Stimulated activated naive CD8-positive, alpha-beta T cell treated with anti-CD3 and anti-CD28 coated beads, Interleukin-15, Interleukin-2, amounts not matched to agents 100 ng/mL and 50 ng/mL, for 24 hours (primary cell): Measurements from ENCODE around the gene NRG3.

Experiments used
- H3K27ac Mint-ChIP-seq: one replicate; pipeline ENCODE4 v1.8.0; 2021; ENCODE audit warnings: mild to moderate bottlenecking, mixed read lengths
- H3K27me3 Mint-ChIP-seq: one replicate; pipeline ENCODE4 v1.8.0; 2021; ENCODE audit warnings: mixed read lengths
- H3K36me3 Mint-ChIP-seq: one replicate; pipeline ENCODE4 v1.8.0; 2021; ENCODE audit warnings: low read depth, mixed read lengths
- H3K4me1 Mint-ChIP-seq: one replicate; pipeline ENCODE4 v1.8.0; 2021; ENCODE audit warnings: low read depth, mixed read lengths
- H3K4me3 Mint-ChIP-seq: one replicate; pipeline ENCODE4 v1.8.0; 2021; ENCODE audit warnings: mild to moderate bottlenecking, mixed read lengths
- H3K9me3 Mint-ChIP-seq: one replicate; pipeline ENCODE4 v1.8.0; 2021; ENCODE audit warnings: mixed read lengths

Gene NRG3

DNA sequence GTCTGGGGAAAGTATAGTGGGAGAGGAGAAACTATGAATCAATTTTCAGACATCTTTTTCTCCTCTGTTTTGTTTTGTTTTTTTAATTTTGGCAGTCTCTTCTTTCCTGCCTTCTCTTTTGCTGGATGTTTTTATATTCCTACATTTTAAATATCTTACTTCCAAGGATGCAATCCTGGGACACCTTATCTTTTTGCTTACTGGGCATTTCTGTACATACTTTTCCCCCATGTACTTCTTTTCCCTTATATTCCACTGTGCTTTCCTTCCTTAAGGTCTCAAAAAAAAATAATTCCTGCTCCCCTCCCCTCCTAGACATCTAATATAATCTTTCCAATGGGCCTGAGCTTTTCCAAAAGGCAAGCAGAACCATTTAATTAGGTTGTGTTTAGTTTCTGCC, 701.1 kb downstream of the NRG3 start:
- H3K9me3 Mint-ChIP-seq: no peaks in the 10 kb centered on the region
- H3K4me3 Mint-ChIP-seq: no peak overlapping the region
- H3K36me3 Mint-ChIP-seq: no peaks in the 10 kb centered on the region
- no peak overlapping the region for H3K27ac Mint-ChIP-seq
- no peaks in the 10 kb centered on the region for H3K27me3 Mint-ChIP-seq
- no peaks in the 10 kb centered on the region for H3K4me1 Mint-ChIP-seq

DNA sequence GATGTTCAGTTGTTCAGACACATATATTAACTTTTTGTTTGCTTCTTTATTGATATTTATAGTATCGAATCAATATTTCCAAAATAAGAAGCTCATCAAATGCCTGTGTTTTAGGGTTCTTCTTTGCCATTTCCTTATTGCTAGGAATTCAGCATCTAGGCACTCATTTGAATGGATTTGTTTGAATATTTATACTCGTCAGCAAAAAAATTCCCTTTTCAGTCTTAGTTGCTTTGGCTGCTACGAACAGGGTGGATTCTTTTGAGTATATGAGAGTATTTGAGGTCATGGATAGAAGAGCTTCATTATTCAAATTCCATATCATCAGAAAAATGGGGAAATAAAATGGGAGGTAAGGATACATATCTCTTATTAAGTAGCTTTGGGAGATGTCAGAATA, 706.9 kb downstream of the NRG3 start:
- no peak overlapping the region for H3K4me3 Mint-ChIP-seq
- no peaks in the 10 kb centered on the region for H3K36me3 Mint-ChIP-seq
- H3K27me3 Mint-ChIP-seq: no peaks in the 10 kb centered on the region
- H3K9me3 Mint-ChIP-seq: no peaks in the 10 kb centered on the region
- no peak overlapping the region for H3K27ac Mint-ChIP-seq
- H3K4me1 Mint-ChIP-seq: no peaks in the 10 kb centered on the region

DNA sequence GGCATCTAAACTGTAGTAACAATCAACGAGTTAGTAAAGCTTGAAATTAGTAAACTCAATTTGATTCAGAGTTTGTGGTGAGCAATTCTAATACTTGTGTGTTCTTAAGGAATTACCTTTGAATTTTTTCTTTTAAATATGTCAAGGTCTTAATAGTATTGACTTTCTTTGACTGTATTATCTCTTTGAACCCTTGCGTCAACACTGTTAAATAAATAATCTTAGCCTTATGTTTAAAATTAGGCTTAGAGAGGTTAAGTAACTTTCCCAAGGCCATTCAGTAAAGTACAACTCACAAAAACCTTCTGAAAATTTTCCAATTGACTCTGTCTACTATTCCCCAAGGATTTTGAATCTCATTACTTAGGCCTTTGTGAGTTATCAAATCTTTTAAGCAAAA, 716.4 kb downstream of the NRG3 start:
- Mint-ChIP-seq H3K4me3 (no peak overlapping the region), H3K36me3 (no peaks in the 10 kb centered on the region), H3K27ac (no peak overlapping the region), H3K9me3 (peaks cover 4% of the 10 kb centered on the region), H3K27me3 (no peaks in the 10 kb centered on the region), H3K4me1 (no peaks in the 10 kb centered on the region)

DNA sequence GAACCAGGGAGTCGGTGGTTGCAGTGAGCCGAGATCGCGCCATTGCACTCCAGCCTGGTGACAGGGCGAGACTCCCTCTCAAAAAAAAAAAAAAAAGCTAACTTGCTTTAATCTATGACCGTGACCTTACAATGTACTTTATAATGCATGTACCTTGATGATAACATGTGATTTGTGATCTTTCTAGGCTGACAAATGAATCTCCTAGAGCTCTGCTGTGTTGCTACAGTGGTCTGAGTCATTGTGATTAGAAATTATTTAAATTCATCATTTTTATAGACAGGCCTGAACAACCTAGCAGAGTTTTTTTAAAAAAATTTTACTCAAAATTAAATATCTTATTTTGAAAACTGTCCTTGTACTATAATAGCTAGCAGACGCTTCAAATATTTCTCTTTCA, 722.8 kb downstream of the NRG3 start:
- no peaks in the 10 kb centered on the region for H3K36me3 Mint-ChIP-seq
- no peak overlapping the region for H3K4me3 Mint-ChIP-seq
- H3K27ac Mint-ChIP-seq: no peak overlapping the region
- peaks cover 6% of the 10 kb centered on the region for H3K9me3 Mint-ChIP-seq
- H3K27me3 Mint-ChIP-seq: no peaks in the 10 kb centered on the region
- H3K4me1 Mint-ChIP-seq: no peaks in the 10 kb centered on the region

DNA sequence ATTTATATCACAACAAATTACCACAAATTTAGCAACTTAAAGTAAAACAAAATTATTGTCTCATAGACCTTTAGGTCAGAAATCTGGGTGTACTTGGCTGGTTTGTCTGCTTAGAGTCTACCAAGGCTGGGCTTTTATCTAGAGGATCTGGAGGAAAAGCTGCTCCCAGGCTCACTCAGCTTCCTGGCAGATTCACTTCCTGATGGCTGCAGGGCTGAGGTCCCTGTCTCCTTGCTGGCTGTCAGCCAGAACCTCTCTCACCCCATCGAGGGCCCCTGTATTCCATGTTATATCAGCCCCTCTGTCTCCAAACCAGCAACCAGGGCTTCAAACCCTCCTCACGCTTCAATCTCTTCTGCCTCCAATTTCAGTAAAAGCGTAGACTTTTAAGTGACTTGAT, 734.9 kb downstream of the NRG3 start:
- no peak overlapping the region for H3K4me3 Mint-ChIP-seq
- H3K9me3 Mint-ChIP-seq: peaks cover 3% of the 10 kb centered on the region
- no peaks in the 10 kb centered on the region for H3K27me3 Mint-ChIP-seq
- H3K4me1 Mint-ChIP-seq: no peaks in the 10 kb centered on the region
- H3K36me3 Mint-ChIP-seq: no peaks in the 10 kb centered on the region
- no peak overlapping the region for H3K27ac Mint-ChIP-seq

DNA sequence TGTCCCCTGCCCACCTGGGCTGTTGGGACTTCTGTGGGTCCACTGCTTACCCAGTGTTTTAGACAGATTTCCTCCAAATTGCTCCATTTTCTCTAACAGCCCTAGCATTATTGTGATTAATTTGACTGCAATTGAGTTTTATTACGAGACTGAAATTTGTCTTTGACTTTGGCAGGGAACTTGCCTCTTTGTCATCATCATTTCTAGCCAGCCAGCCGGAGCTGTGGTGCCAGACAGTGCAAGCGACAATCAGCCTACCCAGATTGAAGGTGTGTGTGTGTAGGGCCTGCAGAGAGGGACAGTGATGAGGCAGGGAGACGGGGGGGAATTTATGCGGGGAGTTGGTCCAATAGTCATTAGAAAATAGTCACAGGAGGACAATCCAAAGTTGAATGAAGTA, 743.0 kb downstream of the NRG3 start:
- H3K4me1 Mint-ChIP-seq: no peaks in the 10 kb centered on the region
- H3K9me3 Mint-ChIP-seq: no peaks in the 10 kb centered on the region
- H3K27ac Mint-ChIP-seq: no peak overlapping the region
- no peaks in the 10 kb centered on the region for H3K36me3 Mint-ChIP-seq
- no peaks in the 10 kb centered on the region for H3K27me3 Mint-ChIP-seq
- H3K4me3 Mint-ChIP-seq: no peak overlapping the region

DNA sequence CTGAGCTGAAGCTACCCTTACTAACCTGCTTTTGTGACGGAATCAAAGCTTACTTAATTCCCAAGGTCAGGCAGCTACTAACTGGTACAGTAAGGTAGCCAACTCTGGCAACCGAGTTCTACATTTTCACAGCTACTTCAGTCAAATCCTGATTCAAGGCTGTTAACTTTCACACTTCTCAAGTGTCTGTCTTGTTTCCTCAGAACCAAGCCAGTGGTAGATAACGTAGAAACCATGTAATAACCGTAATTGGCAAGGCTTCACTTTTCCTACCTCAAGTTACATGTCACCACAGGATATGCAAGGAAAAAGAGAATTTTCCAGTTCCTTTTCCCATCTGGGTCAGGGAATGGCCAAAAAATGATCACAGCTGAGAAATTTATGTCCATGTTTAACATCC, 746.7 kb downstream of the NRG3 start:
- H3K36me3 Mint-ChIP-seq: no peaks in the 10 kb centered on the region
- H3K9me3 Mint-ChIP-seq: no peaks in the 10 kb centered on the region
- H3K4me3 Mint-ChIP-seq: no peak overlapping the region
- H3K27me3 Mint-ChIP-seq: no peaks in the 10 kb centered on the region
- H3K27ac Mint-ChIP-seq: no peak overlapping the region
- no peaks in the 10 kb centered on the region for H3K4me1 Mint-ChIP-seq

DNA sequence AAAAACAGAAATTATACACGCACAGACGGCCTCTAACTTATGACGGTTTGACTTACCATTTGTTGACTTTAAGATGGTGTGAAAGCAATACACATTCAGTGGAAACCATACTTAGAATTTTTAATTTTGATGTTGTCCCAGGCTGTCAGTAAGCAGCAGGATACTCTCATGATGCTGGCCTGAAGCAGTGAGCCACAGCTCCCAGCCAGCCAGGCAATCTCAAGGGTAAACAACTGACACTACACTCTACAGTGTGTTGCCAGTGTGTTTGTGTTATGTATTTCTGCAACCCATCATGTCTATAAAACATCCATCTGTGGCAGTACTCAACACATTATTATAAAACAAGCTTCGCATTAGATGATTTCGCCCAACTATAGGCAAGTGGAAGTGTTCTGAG, 747.5 kb downstream of the NRG3 start:
- H3K4me1 Mint-ChIP-seq: no peaks in the 10 kb centered on the region
- H3K4me3 Mint-ChIP-seq: no peak overlapping the region
- H3K9me3 Mint-ChIP-seq: no peaks in the 10 kb centered on the region
- H3K27me3 Mint-ChIP-seq: no peaks in the 10 kb centered on the region
- no peaks in the 10 kb centered on the region for H3K36me3 Mint-ChIP-seq
- no peak overlapping the region for H3K27ac Mint-ChIP-seq

DNA sequence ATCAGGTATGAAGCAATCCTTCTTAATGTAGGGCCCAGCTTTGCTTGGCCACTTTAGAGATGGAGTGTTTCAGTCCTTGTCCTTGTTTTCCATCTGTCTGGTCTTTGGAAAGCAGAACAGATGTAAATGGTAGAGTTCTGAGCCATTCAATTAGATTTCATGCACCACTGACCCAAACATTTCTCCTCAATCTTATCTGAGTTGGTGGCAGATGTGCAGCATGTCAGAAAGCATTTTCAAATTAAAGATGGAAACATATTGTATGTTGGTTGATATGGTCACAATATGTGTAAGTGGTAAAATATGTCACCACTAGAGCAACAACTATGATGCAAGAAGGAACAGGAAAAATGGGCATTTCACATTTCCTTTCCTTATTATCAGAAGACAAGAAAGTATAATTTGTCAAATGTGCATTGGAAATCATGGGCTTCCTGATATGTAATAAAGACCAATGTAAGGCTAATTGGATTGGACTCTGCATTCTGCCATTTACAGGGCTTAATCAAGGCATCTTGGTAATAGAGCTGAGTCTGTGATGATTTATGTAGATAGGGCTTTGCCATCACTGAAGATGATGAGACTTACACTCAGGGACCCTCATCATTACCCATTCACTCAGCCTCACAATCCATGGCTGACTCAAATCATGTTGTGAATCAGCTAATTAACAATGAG, 750.7 kb downstream of the NRG3 start:
- Mint-ChIP-seq H3K4me3 (no peak overlapping the region), H3K27me3 (no peaks in the 10 kb centered on the region), H3K36me3 (no peaks in the 10 kb centered on the region)

DNA sequence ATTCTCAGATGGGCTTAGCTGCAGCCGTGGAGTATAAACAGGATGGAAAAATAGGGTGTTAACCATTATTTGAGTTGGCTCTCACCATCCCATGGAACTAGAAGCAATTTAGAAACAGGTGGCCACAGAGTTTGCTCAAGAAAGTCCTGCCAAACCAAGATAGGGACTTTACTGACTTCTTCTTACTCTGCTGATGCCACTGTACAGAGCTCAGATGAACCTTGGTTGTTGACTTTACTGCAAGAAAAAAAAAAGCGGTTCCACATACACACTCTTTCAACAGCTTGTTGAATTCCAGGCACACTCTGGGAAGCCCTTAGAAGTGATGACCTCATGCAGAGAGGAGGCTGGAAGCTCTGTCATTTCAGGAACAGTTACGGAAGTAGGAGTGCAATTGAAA, 753.4 kb downstream of the NRG3 start:
- Mint-ChIP-seq H3K9me3 (peaks cover 8% of the 10 kb centered on the region), H3K27me3 (no peaks in the 10 kb centered on the region), H3K27ac (no peak overlapping the region), H3K36me3 (no peaks in the 10 kb centered on the region), H3K4me3 (no peak overlapping the region), H3K4me1 (no peaks in the 10 kb centered on the region)

More for the DNA sequence above, 750.7 kb downstream of the NRG3 start:
- no peak overlapping the region for H3K27ac Mint-ChIP-seq
- H3K4me1 Mint-ChIP-seq: no peaks in the 10 kb centered on the region
- peaks cover 5% of the 10 kb centered on the region for H3K9me3 Mint-ChIP-seq

DNA sequence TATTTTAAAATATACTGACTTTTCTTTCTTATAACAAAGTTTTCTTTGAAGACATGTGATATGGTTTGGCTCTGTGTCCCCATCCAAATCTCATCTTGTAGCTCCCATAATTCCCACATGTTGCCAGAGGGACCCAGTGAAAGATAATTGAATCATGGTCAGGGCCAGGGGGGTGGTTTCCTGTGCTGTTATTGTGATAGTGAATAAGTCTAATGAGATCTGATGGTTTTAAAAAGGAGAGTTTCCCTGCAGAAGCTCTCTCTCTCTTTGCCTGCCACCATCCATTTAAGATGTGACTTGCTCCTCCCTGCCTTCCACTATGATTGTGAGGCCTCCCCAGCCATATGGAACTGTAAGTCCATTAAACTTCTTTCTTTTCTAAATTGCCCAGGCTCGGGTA, 768.1 kb downstream of the NRG3 start:
- Mint-ChIP-seq H3K4me1 (no peaks in the 10 kb centered on the region), H3K4me3 (no peak overlapping the region), H3K27me3 (no peaks in the 10 kb centered on the region), H3K27ac (no peak overlapping the region), H3K36me3 (no peaks in the 10 kb centered on the region), H3K9me3 (no peaks in the 10 kb centered on the region)

DNA sequence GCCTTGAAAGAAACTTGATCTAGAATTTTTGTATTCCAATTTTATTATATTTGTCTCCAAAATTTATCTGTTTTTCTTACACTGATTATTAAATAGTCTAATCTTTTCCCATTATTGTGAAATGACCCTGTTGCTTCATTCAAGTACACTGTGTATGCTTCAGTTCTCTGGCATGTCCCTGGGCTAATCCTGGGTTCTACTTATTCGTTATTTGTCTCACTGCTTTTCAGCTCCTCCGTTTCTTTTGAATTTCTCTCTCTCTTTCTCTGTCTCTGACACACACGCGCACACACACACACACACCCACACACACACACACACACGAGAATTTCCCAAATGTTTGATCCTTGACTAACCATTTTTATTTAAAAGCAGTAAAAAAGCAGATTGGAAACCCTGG, 768.6 kb downstream of the NRG3 start:
- no peak overlapping the region for H3K4me3 Mint-ChIP-seq
- H3K27me3 Mint-ChIP-seq: no peaks in the 10 kb centered on the region
- no peaks in the 10 kb centered on the region for H3K36me3 Mint-ChIP-seq
- no peaks in the 10 kb centered on the region for H3K4me1 Mint-ChIP-seq
- H3K9me3 Mint-ChIP-seq: no peaks in the 10 kb centered on the region
- no peak overlapping the region for H3K27ac Mint-ChIP-seq

DNA sequence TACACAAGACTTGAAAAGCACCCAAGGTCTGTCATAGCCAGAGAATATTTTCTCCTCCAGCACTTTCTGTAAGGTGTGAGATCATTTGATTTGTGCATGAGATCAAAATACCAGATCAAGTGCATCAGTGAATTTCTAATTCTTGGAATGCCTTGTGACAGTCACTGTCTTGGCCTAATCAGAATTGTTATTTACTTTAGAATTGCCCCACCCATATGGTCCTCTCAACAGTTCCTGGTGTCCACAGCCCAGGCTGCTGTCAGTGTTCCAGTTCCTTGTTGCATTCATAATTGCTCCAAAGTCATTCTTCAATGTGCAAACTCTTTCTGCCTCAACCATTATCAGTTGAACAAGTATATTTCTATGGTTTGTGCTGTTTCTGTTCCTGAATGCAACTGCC, 770.2 kb downstream of the NRG3 start:
- H3K9me3 Mint-ChIP-seq: no peaks in the 10 kb centered on the region
- no peak overlapping the region for H3K4me3 Mint-ChIP-seq
- no peak overlapping the region for H3K27ac Mint-ChIP-seq
- no peaks in the 10 kb centered on the region for H3K4me1 Mint-ChIP-seq
- H3K27me3 Mint-ChIP-seq: no peaks in the 10 kb centered on the region
- H3K36me3 Mint-ChIP-seq: no peaks in the 10 kb centered on the region

DNA sequence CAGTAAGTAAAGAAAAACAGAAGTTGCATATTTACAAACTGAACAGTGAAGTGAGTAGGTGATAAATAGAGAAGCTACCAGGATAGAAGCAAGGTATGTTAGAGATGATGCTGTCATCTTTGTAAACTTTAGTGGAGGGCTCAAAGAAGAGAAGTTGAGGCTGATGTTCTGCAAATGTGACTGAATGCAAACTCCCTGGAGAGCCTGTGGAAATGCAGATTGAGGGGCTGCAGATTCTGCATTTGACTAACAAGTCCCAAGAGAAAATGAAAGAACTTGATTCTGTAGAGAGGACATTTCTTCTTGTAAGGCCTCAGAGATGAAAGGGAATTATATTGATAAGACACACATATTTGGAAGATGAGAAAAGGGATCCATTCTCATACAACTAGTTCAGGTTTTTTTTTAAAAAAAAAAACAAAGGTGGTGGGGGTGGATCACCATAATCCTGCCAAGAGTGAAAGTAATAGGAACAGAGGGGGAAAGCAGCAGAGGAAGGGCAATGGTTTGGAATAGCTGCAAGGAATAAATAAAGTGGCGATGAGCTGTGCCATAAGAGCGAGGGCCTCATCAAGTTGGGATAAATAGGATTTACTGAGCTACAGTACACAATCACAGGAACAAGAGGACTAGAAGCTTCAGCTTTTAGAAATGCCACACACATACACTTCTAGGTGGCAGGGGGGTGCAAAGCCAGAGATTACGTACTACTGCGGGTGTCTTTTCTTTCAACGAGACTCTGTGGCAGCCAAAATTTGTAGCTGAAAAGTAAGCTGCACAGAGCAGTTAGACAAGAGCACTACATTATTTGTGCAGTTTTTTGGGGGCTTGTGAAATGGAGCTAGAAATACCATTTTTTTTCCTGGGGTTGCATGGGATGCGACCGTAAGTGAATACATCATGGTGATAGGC, 778.5 kb downstream of the NRG3 start:
- no peak overlapping the region for H3K4me3 Mint-ChIP-seq
- no peaks in the 10 kb centered on the region for H3K4me1 Mint-ChIP-seq

DNA sequence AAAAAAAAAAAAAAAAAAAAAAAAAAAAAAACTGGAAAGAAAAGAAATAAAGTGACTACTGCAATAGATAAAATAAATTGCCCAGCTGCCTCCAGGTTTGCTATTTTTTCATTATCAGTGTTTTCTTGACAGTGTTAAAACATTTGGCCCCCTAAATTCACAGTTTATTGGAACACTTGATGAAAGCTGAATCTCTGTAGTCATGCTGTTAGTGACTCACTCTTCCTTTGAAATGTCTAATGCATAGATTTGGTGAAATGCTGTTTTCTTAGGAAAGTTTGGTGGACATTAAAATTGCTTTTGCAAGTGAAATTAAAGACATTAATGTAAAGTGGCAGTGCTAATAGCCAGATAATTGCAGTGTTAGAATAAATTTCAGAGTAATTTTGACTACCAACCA, 785.2 kb downstream of the NRG3 start:
- no peak overlapping the region for H3K4me3 Mint-ChIP-seq
- H3K4me1 Mint-ChIP-seq: no peaks in the 10 kb centered on the region
- no peak overlapping the region for H3K27ac Mint-ChIP-seq
- peaks cover 4% of the 10 kb centered on the region for H3K9me3 Mint-ChIP-seq
- no peaks in the 10 kb centered on the region for H3K27me3 Mint-ChIP-seq
- H3K36me3 Mint-ChIP-seq: no peaks in the 10 kb centered on the region

More for the DNA sequence above, 778.5 kb downstream of the NRG3 start:
- Mint-ChIP-seq H3K27ac (no peak overlapping the region), H3K36me3 (no peaks in the 10 kb centered on the region), H3K9me3 (peaks cover 8% of the 10 kb centered on the region), H3K27me3 (no peaks in the 10 kb centered on the region)

DNA sequence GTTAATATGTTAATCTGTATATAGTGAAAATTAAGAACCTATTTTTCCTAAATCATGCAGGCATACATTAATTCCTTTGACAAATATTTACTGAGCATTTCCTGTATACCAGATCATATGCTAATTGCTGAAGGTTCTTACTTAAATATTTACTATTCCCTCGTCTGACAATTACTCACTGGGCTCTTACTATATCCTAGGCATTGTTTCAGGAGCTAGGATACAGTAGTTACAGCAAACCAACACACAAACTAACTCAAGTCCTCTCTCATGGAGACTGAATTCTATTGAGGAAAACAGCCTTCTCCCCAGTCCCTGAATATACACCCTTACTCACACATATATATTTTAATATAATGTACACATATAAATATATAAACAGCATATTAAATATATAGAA, 786.0 kb downstream of the NRG3 start:
- Mint-ChIP-seq H3K27me3 (no peaks in the 10 kb centered on the region), H3K27ac (no peak overlapping the region), H3K4me3 (no peak overlapping the region), H3K4me1 (no peaks in the 10 kb centered on the region), H3K9me3 (peaks cover 4% of the 10 kb centered on the region), H3K36me3 (no peaks in the 10 kb centered on the region)
